Gastrocnemius medialis (tissue), 4 donors: ENCODE results near the gene GSTT2B. TPM values are rescaled to one million over a fixed set of nuclear protein-coding genes. Genes with fewer than 3 reads are reported as not detected.
"Not testable (repeated sequence)": the region's sequence is repeated elsewhere in the genome, so short reads cannot be mapped to it uniquely, and the experiment has no call there.

ENCODE experiments used
- ATAC-seq, 2 donors: fragments of 150-250 bp; one replicate each; pipeline ENCODE4 v1.9.1; 2016
- DNase-seq, 2 donors: peaks; one replicate each; pipeline ENCODE4 v3.0.0-alpha.2; 2019
- H3K27ac ChIP-seq, 4 donors: fragments of 200-600 bp; sonication (generic); 1 replicate in 1 of 4; 2 replicates in 3 of 4; pipeline ENCODE4 v1.5.1; 2016 to 2018; ENCODE audit warnings: mild to moderate bottlenecking in 2 of 4, moderate library complexity in 1 of 4
- H3K27me3 ChIP-seq, 3 donors: fragments of 200-600 bp; sonication (generic) in 2 of 3; 1 replicate in 1 of 3; 2 replicates in 2 of 3; pipeline versions ENCODE4 v1.5.1 to v1.6.0; 2016 to 2019; ENCODE audit warnings: mild to moderate bottlenecking in 1 of 3, moderate library complexity in 1 of 3
- H3K36me3 ChIP-seq, 2 donors: fragments of 200-600 bp; sonication (generic) in 1 of 2; one replicate each; pipeline ENCODE4 v1.5.1; 2017 to 2018
- H3K4me1 ChIP-seq, 2 donors: fragments of 200-600 bp; sonication (generic) in 1 of 2; one replicate each; pipeline ENCODE4 v1.5.1; 2016 to 2017; ENCODE audit warnings: mild to moderate bottlenecking in 2 of 2
- H3K4me3 ChIP-seq, 4 donors: fragments of 200-600 bp; sonication (generic) in 3 of 4; 1 replicate in 1 of 4; 2 replicates in 3 of 4; pipeline ENCODE4 v1.5.1; 2016 to 2019; ENCODE audit warnings: mild to moderate bottlenecking in 2 of 4
- H3K9me3 ChIP-seq, 3 donors: fragments of 200-600 bp; sonication (generic) in 2 of 3; 1 replicate in 1 of 3; 2 replicates in 2 of 3; pipeline ENCODE4 v1.5.1; 2016 to 2019
- CTCF ChIP-seq, 5 experiments: fragments of 450-650 bp in 3 of 5; fragments of 200-600 bp in 2 of 5; sonication (generic) in 2 of 5; IDR thresholded peaks in 4 of 5; conservative IDR thresholded peaks in 1 of 5; 1 replicate in 4 of 5; 2 replicates in 1 of 5; pipeline ENCODE4 v1.5.1; 2016 to 2019; ENCODE audit warnings: antibody characterized with exemption in 5 of 5, mild to moderate bottlenecking in 3 of 5, moderate library complexity in 3 of 5
- POLR2A ChIP-seq, 2 donors: fragments of 450-650 bp; IDR thresholded peaks; one replicate each; pipeline ENCODE4 v1.6.1; 2017; ENCODE audit warnings: antibody characterized with exemption in 2 of 2, mild to moderate bottlenecking in 2 of 2, moderate library complexity in 2 of 2
- in situ Hi-C, 4 donors: fragments of 200-750 bp; cut with MboI; loops; one replicate each; pipeline versions ENCODE4 v1.15.0 to v1.8.0; 2017; ENCODE audit warnings: low sequenced_read_pairs in 4 of 4
- intact Hi-C: fragments of 100-400 bp; cut with DNase I; formaldehyde crosslinking; loops from one replicate; pipeline ENCODE4 v1.15.1; 2023; ENCODE audit warnings: low total_unique reads
- total RNA-seq, 4 donors: library from RNA; depleted of rRNA; stranded (reverse); fragments of >200 nt; gene quantifications; one replicate each; pipeline versions ENCODE4 v1.1.0 to v1.2.3, GENCODE V29; 2016

GSTT2B gene
- total RNA-seq, 4 donors from 2014 or later = 1.4 to 7.2 (median 5.1) TPM

DNA sequence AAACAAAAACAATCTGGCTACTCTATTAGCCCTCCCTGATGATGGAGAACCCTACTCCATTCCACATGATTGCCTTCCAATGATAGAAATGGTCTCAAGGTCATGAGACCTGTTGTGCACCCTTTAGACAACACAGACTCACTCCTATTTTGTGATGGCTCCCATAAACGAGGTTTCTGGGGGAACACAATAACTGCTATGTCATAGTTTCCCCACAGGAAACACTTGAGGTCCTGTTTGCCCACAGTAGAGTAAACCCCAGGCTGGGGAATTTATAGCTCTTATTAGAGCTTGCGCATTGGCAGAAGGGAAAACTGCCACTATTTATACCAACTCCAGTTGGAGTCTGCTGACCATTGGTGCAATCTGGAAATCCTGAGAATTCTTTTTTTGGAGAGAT lies 38.1 kb downstream of the GSTT2B start:
- TF ChIP-seq CTCF (IDR thresholded peaks at IDR 0.05 in 4 of 5, conservative IDR thresholded peaks at IDR 0.05 in 1 of 5) (no peak), POLR2A (IDR thresholded peaks at IDR 0.05) (no peak)
- DNase-seq (no peak), ATAC-seq (no peak)
- Histone ChIP-seq H3K36me3 (peaks cover 0 to 11% of the 10 kb centered on the region in 2 donors), H3K4me1 (no peaks in the 10 kb centered on the region), H3K27ac (no peak overlapping the region), H3K4me3 (no peak overlapping the region), H3K9me3 (no peaks in the 10 kb centered on the region), H3K27me3 (no peaks in the 10 kb centered on the region)
- intact Hi-C loops (no loop called here), in situ Hi-C loops (loop anchor here in 1 of 4 donors (10.0 kb wide), 1 partner anchor 52 kb away; the partner anchor contains the start of gene DDT)

DNA sequence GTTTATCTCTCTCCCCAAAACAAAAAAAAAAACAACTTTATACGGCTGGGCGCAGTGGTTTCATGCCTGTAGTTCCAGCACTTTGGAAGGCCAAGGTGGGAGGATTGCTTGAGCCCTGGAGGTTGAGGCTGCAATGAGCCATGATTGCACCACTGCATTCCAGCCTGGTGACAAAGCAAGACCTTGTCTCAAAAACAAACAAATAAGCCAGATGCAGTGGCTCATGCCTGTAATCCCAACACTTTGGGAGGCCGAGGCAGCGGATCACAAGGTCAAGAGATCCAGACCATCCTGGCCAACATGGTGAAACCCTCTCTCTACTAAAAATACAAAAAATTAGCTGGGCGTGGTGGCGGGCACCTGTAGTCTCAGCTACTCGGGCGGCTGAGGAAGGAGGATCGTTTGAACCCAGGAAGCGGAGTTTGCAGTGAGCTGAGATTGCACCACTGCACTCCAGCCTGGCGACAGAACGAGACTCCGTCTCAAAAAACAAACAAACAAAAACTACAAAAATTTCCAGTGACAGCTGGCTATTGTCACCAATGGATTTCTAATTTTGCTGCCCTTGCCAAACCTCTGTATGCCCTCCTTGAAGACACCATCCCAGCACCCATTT lies 39.3 kb downstream of the GSTT2B start:
- H3K27me3 ChIP-seq, intact Hi-C loops, H3K27ac ChIP-seq, H3K9me3 ChIP-seq, H3K4me1 ChIP-seq, DNase-seq, H3K4me3 ChIP-seq, ATAC-seq: not testable (repeated sequence)
- in situ Hi-C loops = loop anchor here in 1 of 4 donors (10.0 kb wide), 1 partner anchor 53 kb away; the partner anchor contains the start of gene DDT
- H3K36me3 ChIP-seq = peaks cover 0 to 11% of the 10 kb centered on the region in 2 donors

DNA sequence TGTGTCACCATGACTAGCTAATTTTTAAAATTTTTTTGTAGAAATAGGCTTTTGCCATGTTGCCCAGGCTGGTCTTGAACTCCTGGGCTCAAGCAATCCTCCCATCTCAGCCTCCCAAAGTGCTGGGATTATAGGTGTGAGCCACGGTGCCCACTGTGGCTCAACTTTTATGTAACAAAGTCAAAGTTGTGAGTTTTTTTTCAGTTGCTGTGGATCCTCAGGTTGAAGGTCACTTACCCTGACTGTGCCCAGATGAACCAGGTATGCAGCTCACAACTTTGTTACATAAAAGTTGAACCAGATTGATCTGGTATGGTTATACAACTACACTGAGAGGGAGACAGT lies 40.8 kb downstream of the GSTT2B start:
- H3K27me3 ChIP-seq, intact Hi-C loops, ATAC-seq, H3K4me1 ChIP-seq, DNase-seq, H3K27ac ChIP-seq, H3K4me3 ChIP-seq, H3K9me3 ChIP-seq, H3K36me3 ChIP-seq: not testable (repeated sequence)
- in situ Hi-C loops = loop anchor here in 1 of 4 donors (10.0 kb wide), 1 partner anchor 55 kb away; the partner anchor contains the start of gene DDT

DNA sequence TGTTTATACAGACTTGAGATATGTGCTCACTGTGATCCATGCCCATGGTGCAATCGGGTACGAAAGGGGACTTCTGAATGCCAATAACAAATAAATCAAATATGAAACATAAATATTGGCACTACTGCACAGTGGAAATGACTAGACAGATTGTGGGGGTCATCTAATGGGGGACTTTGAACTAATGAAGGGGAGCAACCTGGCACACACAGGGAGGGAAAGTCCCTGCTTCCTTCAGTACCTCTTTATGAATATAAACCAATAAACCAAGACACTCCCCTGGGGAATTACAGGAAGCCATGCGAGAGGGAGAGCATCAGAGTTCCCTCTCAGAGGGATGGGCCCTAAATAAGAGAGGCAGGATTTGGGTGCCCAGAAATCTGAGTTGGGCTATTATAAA lies 45.7 kb downstream of the GSTT2B start:
- Histone ChIP-seq H3K36me3 (no peaks in the 10 kb centered on the region), H3K9me3 (no peaks in the 10 kb centered on the region), H3K4me3 (no peak overlapping the region), H3K27me3 (no peaks in the 10 kb centered on the region), H3K4me1 (peaks cover 4 to 5% of the 10 kb centered on the region in 2 donors), H3K27ac (peak overlapping the region in 2 of 4 donors; percentile 89 to 90)
- DNase-seq (no peak), ATAC-seq (no peak)
- intact Hi-C loops (no loop called here), in situ Hi-C loops (no loop called here)
- TF ChIP-seq POLR2A (IDR thresholded peaks at IDR 0.05) = no peak
- TF ChIP-seq CTCF (IDR thresholded peaks at IDR 0.05 in 4 of 5, conservative IDR thresholded peaks at IDR 0.05 in 1 of 5) = no peak

DNA sequence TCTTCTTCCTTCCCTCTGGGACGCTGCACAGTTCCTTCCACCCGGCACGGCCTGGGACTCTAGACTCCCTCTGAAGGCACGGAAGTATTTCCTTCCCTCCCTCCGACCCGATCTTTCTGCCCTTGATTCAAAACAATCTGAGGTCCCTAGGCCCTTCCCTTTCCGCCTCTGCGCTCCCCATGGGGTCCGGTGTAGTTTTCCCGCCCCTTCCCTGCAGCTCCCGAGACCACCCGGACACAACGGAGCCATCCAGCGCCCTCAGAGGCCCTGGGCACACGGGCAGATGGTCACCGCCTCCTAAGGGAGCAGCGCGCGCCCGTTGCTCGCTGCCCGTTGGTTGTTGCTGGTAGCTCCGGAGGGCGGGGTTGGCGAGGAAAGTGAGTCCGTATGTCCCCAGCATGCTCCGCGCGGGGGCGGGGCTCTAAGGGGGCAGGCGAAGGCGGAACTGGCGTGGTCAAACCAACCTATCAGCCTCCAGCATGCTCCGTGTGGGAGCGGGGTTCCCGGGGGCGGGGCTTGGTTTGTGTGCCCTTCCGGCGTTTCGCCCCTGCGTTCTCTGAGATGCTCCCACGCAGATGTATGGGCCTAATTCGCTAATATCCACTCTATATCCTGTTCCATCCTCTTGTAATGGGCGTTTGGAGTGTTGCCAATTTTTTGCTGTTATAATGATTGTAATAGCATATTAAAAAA lies 47.2 kb downstream of the GSTT2B start:
- TF ChIP-seq POLR2A (IDR thresholded peaks at IDR 0.05) (peak; percentile 74 to 78), CTCF (IDR thresholded peaks at IDR 0.05 in 4 of 5, conservative IDR thresholded peaks at IDR 0.05 in 1 of 5) (no peak)
- in situ Hi-C loops = no loop called here
- peak; percentile 98 for ATAC-seq
- Histone ChIP-seq H3K27me3 (no peaks in the 10 kb centered on the region), H3K9me3 (no peaks in the 10 kb centered on the region), H3K4me1 (peaks cover 4 to 5% of the 10 kb centered on the region in 2 donors), H3K4me3 (peak overlapping the region; percentile 63 to 68 (median 66)), H3K36me3 (no peaks in the 10 kb centered on the region), H3K27ac (peak overlapping the region; percentile 85 to 90 (median 88))
- intact Hi-C loops = loop anchor here (2.0 to 5.0 kb wide), 2 partner anchors 19 to 127 kb away; partner anchors contain the start of genes MIF and SMARCB1
- DNase-seq = peak; percentile 98 to 100
